Measurements from ENCODE around the gene CD83. TPM values are rescaled to one million over a fixed set of nuclear protein-coding genes. Genes with fewer than 3 reads are reported as not detected.

The CD83 gene
- polyA plus RNA-seq, 1 donor (not counting 4 experiments of a cell fraction or from before 2014, with no cell fraction given), result 3.4 TPM

DNA sequence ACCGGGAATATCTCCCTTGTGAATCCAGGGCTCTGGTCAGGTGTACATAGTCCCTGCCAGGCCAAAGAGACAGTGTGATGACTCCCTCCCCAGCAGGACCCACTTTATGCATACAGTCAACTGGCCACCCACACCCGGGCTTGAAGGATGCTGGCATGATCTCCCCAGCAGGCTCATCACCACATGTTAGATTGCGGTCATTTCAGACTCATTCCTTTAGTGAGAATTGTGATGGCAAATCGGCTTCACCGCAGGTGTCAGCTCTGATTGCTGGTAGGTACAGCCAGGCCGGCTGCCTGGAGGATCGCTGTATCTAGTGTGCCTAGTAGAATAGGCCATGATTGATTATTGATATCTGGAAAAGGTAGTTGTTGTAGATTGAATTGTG lies 24.5 kb downstream of the CD83 start:
- Histone ChIP-seq H3K9me3 (ENCODE audit: control insufficient read depth, low read depth, low read length) (no peaks in the 10 kb centered on the region), H3K4me2 (ENCODE audit: control insufficient read depth, extremely low read depth, insufficient read depth, low read depth, low read length) (no peak overlapping the region), H2AFZ (ENCODE audit: control insufficient read depth, low read length) (no peak overlapping the region), H3K79me2 (ENCODE audit: control insufficient read depth, insufficient read depth, low read length) (no peaks in the 10 kb centered on the region), H3K9ac (ENCODE audit: control insufficient read depth, extremely low read depth, insufficient read depth, low read length) (no peak overlapping the region), H3K4me3 (ENCODE audit: control insufficient read depth in 2 of 3, extremely low read depth in 1 of 3, insufficient read depth in 2 of 3, low read depth in 1 of 3, low read length in 3 of 3) (no peak overlapping the region), H4K20me1 (ENCODE audit: control insufficient read depth, extremely low read depth, insufficient read depth, low read length) (no peaks in the 10 kb centered on the region), H3K27ac (ENCODE audit: control insufficient read depth, insufficient read depth, low read length) (no peak overlapping the region), H3K9me1 (ENCODE audit: control insufficient read depth, extremely low read depth, insufficient read depth, low read length) (no peaks in the 10 kb centered on the region), H3K4me1 (ENCODE audit: control insufficient read depth, extremely low read depth, insufficient read depth, low read length) (no peaks in the 10 kb centered on the region), H3K36me3 (ENCODE audit: control insufficient read depth in 2 of 2, extremely low read depth in 1 of 2, insufficient read depth in 2 of 2, low read length in 2 of 2) (no peaks in the 10 kb centered on the region), H3K27me3 (ENCODE audit: control insufficient read depth, extremely low read depth, insufficient read depth, low read length) (no peaks in the 10 kb centered on the region)
- no peak for TF ChIP-seq EZH2 (IDR thresholded peaks at IDR 0.05; ENCODE audit: low read length)
- TF ChIP-seq, protein P1, sequence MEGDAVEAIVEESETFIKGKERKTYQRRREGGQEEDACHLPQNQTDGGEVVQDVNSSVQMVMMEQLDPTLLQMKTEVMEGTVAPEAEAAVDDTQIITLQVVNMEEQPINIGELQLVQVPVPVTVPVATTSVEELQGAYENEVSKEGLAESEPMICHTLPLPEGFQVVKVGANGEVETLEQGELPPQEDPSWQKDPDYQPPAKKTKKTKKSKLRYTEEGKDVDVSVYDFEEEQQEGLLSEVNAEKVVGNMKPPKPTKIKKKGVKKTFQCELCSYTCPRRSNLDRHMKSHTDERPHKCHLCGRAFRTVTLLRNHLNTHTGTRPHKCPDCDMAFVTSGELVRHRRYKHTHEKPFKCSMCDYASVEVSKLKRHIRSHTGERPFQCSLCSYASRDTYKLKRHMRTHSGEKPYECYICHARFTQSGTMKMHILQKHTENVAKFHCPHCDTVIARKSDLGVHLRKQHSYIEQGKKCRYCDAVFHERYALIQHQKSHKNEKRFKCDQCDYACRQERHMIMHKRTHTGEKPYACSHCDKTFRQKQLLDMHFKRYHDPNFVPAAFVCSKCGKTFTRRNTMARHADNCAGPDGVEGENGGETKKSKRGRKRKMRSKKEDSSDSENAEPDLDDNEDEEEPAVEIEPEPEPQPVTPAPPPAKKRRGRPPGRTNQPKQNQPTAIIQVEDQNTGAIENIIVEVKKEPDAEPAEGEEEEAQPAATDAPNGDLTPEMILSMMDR (optimal IDR thresholded peaks at IDR 0.05 in 1 of 3, IDR thresholded peaks at IDR 0.05 in 1 of 3, conservative IDR thresholded peaks at IDR 0.05 in 1 of 3; ENCODE audit: extremely low read depth in 1 of 3, insufficient read depth in 2 of 3, low read length in 3 of 3), result no peak
- FAIRE-seq, result no peak
- dilution Hi-C loops (cut with MboI; ENCODE audit: extremely low pct_ligation_motif_present, low sequenced_read_pairs), result no loop called here
- DNase-seq (ENCODE audit: low read depth, low spot score), result no peak

DNA sequence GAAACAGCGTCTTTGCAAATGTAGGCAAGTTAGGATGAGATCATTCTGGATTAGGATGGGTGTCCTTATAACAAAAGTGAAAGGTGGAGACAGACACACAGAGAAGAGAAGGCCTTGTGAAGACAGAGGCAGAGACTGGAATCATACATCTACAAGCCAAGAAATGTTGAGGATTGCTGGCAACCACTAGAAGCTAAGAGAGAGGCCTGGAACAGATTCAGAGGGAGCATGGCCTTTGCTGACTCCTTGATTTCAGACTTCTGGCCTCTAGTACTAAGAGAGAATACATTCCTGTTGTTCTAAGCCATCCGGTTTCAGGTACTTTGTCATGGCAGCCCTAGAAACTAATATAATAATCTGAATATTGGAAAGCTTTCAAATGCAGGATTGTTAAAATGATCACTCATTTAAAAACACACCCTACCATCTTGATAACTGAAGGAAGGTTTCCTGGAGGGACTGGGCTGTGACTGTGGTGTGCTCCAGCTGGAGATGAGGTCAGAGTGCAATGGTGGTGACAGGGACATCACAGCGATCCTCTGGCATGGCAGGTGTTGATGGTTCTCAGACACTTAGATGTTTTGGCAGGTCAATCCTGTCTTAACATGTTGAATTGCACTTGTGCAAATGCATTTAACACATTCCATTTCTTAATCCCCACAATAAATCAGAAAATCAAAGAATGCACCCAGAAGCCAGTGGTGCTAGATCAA lies 25.1 kb downstream of the CD83 start:
- H3K27ac ChIP-seq (ENCODE audit: control insufficient read depth, insufficient read depth, low read length), result no peak overlapping the region

More for the DNA sequence above, 25.1 kb downstream of the CD83 start:
- dilution Hi-C loops (cut with MboI; ENCODE audit: extremely low pct_ligation_motif_present, low sequenced_read_pairs), result no loop called here
- H3K36me3 ChIP-seq (ENCODE audit: control insufficient read depth in 2 of 2, extremely low read depth in 1 of 2, insufficient read depth in 2 of 2, low read length in 2 of 2), result no peaks in the 10 kb centered on the region
- H3K9me1 ChIP-seq (ENCODE audit: control insufficient read depth, extremely low read depth, insufficient read depth, low read length), result no peaks in the 10 kb centered on the region
- TF ChIP-seq EZH2 (IDR thresholded peaks at IDR 0.05; ENCODE audit: low read length), result no peak
- TF ChIP-seq, protein P1 (optimal IDR thresholded peaks at IDR 0.05 in 1 of 3, IDR thresholded peaks at IDR 0.05 in 1 of 3, conservative IDR thresholded peaks at IDR 0.05 in 1 of 3; ENCODE audit: extremely low read depth in 1 of 3, insufficient read depth in 2 of 3, low read length in 3 of 3), result no peak
- no peaks in the 10 kb centered on the region for H3K27me3 ChIP-seq (ENCODE audit: control insufficient read depth, extremely low read depth, insufficient read depth, low read length)
- H3K4me2 ChIP-seq (ENCODE audit: control insufficient read depth, extremely low read depth, insufficient read depth, low read depth, low read length), result no peak overlapping the region
- H3K4me1 ChIP-seq (ENCODE audit: control insufficient read depth, extremely low read depth, insufficient read depth, low read length), result no peaks in the 10 kb centered on the region
- no peak overlapping the region for H3K9ac ChIP-seq (ENCODE audit: control insufficient read depth, extremely low read depth, insufficient read depth, low read length)
- no peak for DNase-seq (ENCODE audit: low read depth, low spot score)
- H2AFZ ChIP-seq (ENCODE audit: control insufficient read depth, low read length), result no peak overlapping the region
- no peaks in the 10 kb centered on the region for H4K20me1 ChIP-seq (ENCODE audit: control insufficient read depth, extremely low read depth, insufficient read depth, low read length)
- H3K4me3 ChIP-seq (ENCODE audit: control insufficient read depth in 2 of 3, extremely low read depth in 1 of 3, insufficient read depth in 2 of 3, low read depth in 1 of 3, low read length in 3 of 3), result no peak overlapping the region
- no peaks in the 10 kb centered on the region for H3K9me3 ChIP-seq (ENCODE audit: control insufficient read depth, low read depth, low read length)
- FAIRE-seq, result no peak
- H3K79me2 ChIP-seq (ENCODE audit: control insufficient read depth, insufficient read depth, low read length), result no peaks in the 10 kb centered on the region

Data from keratinocyte (primary cell).